ENCODE data around the gene MYO1G. TPM values are rescaled to one million over a fixed set of nuclear protein-coding genes. Genes with fewer than 3 reads are reported as not detected.

MYO1G gene
- total and polyA plus RNA-seq, 4 donors = 0.56 to 3.9 (median 2.1) TPM

GRCh38 chr7:45001826-45002225 is 23.0 kb upstream of the MYO1G start:
- H3K4me3 ChIP-seq (ENCODE audit: low read depth in 1 of 3, low read length in 3 of 3) = no peak overlapping the region
- H3K36me3 ChIP-seq (ENCODE audit: control insufficient read depth in 4 of 4, insufficient read depth in 3 of 4, low read depth in 1 of 4, low read length in 3 of 4) = peaks cover 0 to 4% (median 0%) of the 10 kb centered on the region in 4 donors
- no peaks in the 10 kb centered on the region for H3K27me3 ChIP-seq (ENCODE audit: control insufficient read depth in 4 of 4, insufficient read depth in 4 of 4, low read length in 3 of 4)
- H3K9me3 ChIP-seq (ENCODE audit: control insufficient read depth in 4 of 4, low read length in 3 of 4) = no peaks in the 10 kb centered on the region
- WGBS = 47% methylated on average over 2 of the region's 2 CpGs
- no peak overlapping the region for H3K9ac ChIP-seq (ENCODE audit: low read depth in 1 of 2, low read length in 2 of 2)
- no peak overlapping the region for H3K27ac ChIP-seq (ENCODE audit: low read depth in 1 of 2, low read length in 2 of 2)
- TF ChIP-seq JUND (IDR thresholded peaks at IDR 0.05) (no peak), YY1 (IDR thresholded peaks at IDR 0.05) (no peak), GABPA (IDR thresholded peaks at IDR 0.05 in 1 of 2, conservative IDR thresholded peaks at IDR 0.05 in 1 of 2) (no peak), RAD21 (IDR thresholded peaks at IDR 0.05) (no peak), EGR1 (IDR thresholded peaks at IDR 0.05; ENCODE audit: low read depth in 2 of 2) (no peak), NR2F2 (IDR thresholded peaks at IDR 0.05) (no peak), TAF1 (conservative IDR thresholded peaks at IDR 0.05) (no peak), REST (IDR thresholded peaks at IDR 0.05) (no peak), SP1 (IDR thresholded peaks at IDR 0.05) (no peak), MAX (IDR thresholded peaks at IDR 0.05) (no peak), FOXA2 (IDR thresholded peaks at IDR 0.05) (no peak), CTCF (IDR thresholded peaks at IDR 0.05; ENCODE audit: low read depth, low read length, missing input control) (no peak), HNF4A (conservative IDR thresholded peaks at IDR 0.05) (no peak), RXRA (IDR thresholded peaks at IDR 0.05) (no peak), ATF3 (IDR thresholded peaks at IDR 0.05) (no peak), HNF4G (IDR thresholded peaks at IDR 0.05) (no peak), ZBTB33 (IDR thresholded peaks at IDR 0.05) (no peak)
- DNase-seq (ENCODE audit: low spot score) = no peak
- peaks cover 0 to 16% (median 13%) of the 10 kb centered on the region in 4 donors for H3K4me1 ChIP-seq (ENCODE audit: control insufficient read depth in 4 of 4, insufficient read depth in 4 of 4, low read length in 3 of 4)

All from liver (tissue), 9 donors.